ENCODE data around the gene PPIH. TPM values are rescaled to one million over a fixed set of nuclear protein-coding genes. Genes with fewer than 3 reads are reported as not detected.
"Not testable (repeated sequence)": the region's sequence is repeated elsewhere in the genome, so short reads cannot be mapped to it uniquely, and the experiment has no call there.

PPIH gene
- total RNA-seq, 1 experiment from 2014 or later, result 75.7 TPM

DNA sequence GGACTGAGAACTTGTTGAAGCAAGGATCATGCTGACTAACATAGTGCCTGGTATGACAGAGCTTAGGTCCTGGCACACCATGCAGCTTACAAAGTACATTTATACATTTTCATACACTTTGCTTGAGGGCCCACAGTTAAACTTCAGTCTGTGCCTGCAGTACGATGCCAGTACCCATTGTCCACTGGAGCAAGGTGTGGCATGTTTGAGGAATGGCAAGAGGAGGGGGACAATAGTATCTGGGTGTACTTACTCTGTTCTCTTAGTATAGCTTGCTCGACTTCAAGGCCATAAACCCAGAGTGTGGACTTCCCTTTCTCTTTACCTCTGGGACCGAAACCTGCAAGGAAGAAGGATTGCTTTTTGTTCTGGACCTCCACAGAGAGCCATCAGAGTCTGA is 17.2 kb downstream of the PPIH start:
- DNase-seq, result no peak
- Histone ChIP-seq H3K36me3 (replicated peaks; ENCODE audit: control insufficient read depth, insufficient read depth, low read length) (peaks cover 8% of the 10 kb centered on the region), H3K27me3 (ENCODE audit: control insufficient read depth, insufficient read depth, low read length) (no peaks in the 10 kb centered on the region), H3K4me3 (ENCODE audit: insufficient read depth, low read depth, low read length) (no peak overlapping the region)

- H3K27me3 ChIP-seq (ENCODE audit: control insufficient read depth, insufficient read depth, low read length), result no peaks in the 10 kb centered on the region
- H3K36me3 ChIP-seq (replicated peaks; ENCODE audit: control insufficient read depth, insufficient read depth, low read length), result peaks cover 8% of the 10 kb centered on the region
- DNase-seq, result no peak
- no peak overlapping the region for H3K4me3 ChIP-seq (ENCODE audit: insufficient read depth, low read depth, low read length)
These were observed 18.4 kb downstream of the PPIH start for GRCh38 chr1:42676534-42677087.

DNA sequence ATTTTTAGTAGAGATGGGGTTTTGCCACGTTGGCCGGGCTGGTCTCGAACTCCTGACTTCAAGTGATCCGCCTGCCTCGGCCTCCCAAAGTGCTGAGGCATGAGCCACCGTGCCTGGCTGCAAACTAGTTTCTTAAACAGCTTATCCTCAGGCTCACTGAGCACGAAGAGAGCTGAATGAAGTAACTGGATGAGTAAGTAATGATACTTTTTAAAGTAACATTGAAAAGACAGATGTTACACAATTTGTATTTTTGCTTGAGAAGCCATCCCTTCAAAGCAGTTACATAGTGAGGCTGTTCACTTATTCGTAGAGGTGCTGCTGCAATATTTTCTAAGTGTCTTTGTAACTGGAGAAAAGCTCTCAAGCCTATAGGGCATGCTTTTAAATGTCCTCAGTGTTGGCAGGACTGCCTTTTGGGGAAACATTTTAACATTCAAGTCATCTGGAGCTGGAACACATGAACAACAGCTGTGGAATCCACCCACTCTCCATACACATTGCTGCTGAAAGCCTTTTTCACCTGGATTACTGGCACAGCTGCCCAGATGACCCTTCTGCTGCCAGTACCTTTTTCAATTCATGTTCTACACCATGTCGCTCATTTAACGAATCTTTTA is 21.3 kb downstream of the PPIH start:
- H3K4me3 ChIP-seq (ENCODE audit: insufficient read depth, low read depth, low read length), result no peak overlapping the region
- no peak for DNase-seq
- H3K27me3 ChIP-seq (ENCODE audit: control insufficient read depth, insufficient read depth, low read length), result no peaks in the 10 kb centered on the region
- peaks cover 12% of the 10 kb centered on the region for H3K36me3 ChIP-seq (replicated peaks; ENCODE audit: control insufficient read depth, insufficient read depth, low read length)

- Histone ChIP-seq H3K36me3 (replicated peaks; ENCODE audit: control insufficient read depth, insufficient read depth, low read length) (peaks cover 10% of the 10 kb centered on the region), H3K27me3 (ENCODE audit: control insufficient read depth, insufficient read depth, low read length) (no peaks in the 10 kb centered on the region), H3K4me3 (ENCODE audit: insufficient read depth, low read depth, low read length) (no peak overlapping the region)
- DNase-seq, result no peak
These were observed 21.8 kb downstream of the PPIH start for GRCh38 chr1:42680055-42680454.

- Histone ChIP-seq H3K4me3 (ENCODE audit: insufficient read depth, low read depth, low read length) (peak overlapping the region; percentile 97), H3K36me3 (replicated peaks; ENCODE audit: control insufficient read depth, insufficient read depth, low read length) (peaks cover 6% of the 10 kb centered on the region), H3K27me3 (ENCODE audit: control insufficient read depth, insufficient read depth, low read length) (no peaks in the 10 kb centered on the region)
- peak; percentile 17 for DNase-seq
These were observed 22.9 kb downstream of the PPIH start for GRCh38 chr1:42680921-42681683.

- H3K27me3 ChIP-seq (ENCODE audit: control insufficient read depth, insufficient read depth, low read length), result no peaks in the 10 kb centered on the region
- DNase-seq, result peak; percentile 98
- peaks cover 6% of the 10 kb centered on the region for H3K36me3 ChIP-seq (replicated peaks; ENCODE audit: control insufficient read depth, insufficient read depth, low read length)
- peak within 1 kb of the TSS; percentile 97 for H3K4me3 ChIP-seq (ENCODE audit: insufficient read depth, low read depth, low read length)
These were observed 23.7 kb downstream of the PPIH start, which contains the start of gene YBX1 for GRCh38 chr1:42681741-42682483. YBX1 (plus strand) TSS chr1:42682418; CDS start chr1:42682566, 148 bp downstream.

DNA sequence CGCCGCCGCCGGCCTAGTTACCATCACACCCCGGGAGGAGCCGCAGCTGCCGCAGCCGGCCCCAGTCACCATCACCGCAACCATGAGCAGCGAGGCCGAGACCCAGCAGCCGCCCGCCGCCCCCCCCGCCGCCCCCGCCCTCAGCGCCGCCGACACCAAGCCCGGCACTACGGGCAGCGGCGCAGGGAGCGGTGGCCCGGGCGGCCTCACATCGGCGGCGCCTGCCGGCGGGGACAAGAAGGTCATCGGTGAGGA is 24.2 kb downstream of the PPIH start:
- not testable (repeated sequence) for DNase-seq; H3K27me3 ChIP-seq (ENCODE audit: control insufficient read depth, insufficient read depth, low read length); H3K36me3 ChIP-seq (replicated peaks; ENCODE audit: control insufficient read depth, insufficient read depth, low read length)
- peak overlapping the region; percentile 97 for H3K4me3 ChIP-seq (ENCODE audit: insufficient read depth, low read depth, low read length)

- DNase-seq, result peak; percentile 95
- peaks cover 6% of the 10 kb centered on the region for H3K36me3 ChIP-seq (replicated peaks; ENCODE audit: control insufficient read depth, insufficient read depth, low read length)
- H3K4me3 ChIP-seq (ENCODE audit: insufficient read depth, low read depth, low read length), result peak overlapping the region; percentile 97
- no peaks in the 10 kb centered on the region for H3K27me3 ChIP-seq (ENCODE audit: control insufficient read depth, insufficient read depth, low read length)
These were observed 24.7 kb downstream of the PPIH start for GRCh38 chr1:42682739-42683531.

DNA sequence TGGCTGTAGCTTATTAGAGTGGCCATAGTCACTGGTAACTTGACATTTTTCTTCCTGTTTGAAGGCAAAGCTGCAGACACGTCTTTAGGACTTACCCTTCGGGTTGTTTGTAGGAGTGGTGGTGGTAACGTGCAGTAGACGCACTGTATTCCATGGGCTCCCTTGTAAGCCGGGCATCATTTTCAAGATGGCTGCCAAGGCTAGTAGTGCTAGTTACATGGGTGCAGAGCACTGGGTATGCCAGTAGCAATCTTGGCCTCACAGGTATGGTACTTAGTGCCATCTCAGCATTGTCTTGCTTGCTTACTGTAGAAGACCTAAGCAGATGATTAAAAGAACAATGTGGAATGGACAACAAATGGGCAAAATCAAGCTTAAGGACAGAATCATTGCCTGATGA is 25.9 kb downstream of the PPIH start:
- no peaks in the 10 kb centered on the region for H3K27me3 ChIP-seq (ENCODE audit: control insufficient read depth, insufficient read depth, low read length)
- H3K36me3 ChIP-seq (replicated peaks; ENCODE audit: control insufficient read depth, insufficient read depth, low read length), result peaks cover 6% of the 10 kb centered on the region
- peak; percentile 26 for DNase-seq
- peak overlapping the region; percentile 97; the same call in 1 of the 2 replicates for H3K4me3 ChIP-seq (ENCODE audit: insufficient read depth, low read depth, low read length)

DNA sequence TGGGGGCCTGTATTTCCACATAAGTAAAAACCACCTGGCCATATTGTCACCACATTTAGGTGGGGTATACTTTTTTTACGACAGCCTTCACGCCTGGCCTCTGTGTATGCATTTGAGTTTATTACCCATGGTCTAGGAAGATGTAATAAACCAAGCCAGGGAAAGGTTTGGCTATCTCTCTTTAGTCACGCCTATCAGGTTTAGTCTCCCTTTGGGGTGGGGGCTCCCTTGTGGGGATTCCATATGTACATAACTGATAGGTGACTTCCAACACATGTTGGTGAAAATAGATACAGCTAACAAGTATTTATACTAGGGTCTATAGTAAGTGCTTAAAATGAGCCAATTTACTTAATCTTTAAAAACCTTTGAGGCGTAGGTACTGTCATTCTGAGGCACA is 28.2 kb downstream of the PPIH start:
- no peak overlapping the region for H3K4me3 ChIP-seq (ENCODE audit: insufficient read depth, low read depth, low read length)
- peaks cover 6% of the 10 kb centered on the region for H3K36me3 ChIP-seq (replicated peaks; ENCODE audit: control insufficient read depth, insufficient read depth, low read length)
- no peaks in the 10 kb centered on the region for H3K27me3 ChIP-seq (ENCODE audit: control insufficient read depth, insufficient read depth, low read length)
- DNase-seq, result no peak

DNA sequence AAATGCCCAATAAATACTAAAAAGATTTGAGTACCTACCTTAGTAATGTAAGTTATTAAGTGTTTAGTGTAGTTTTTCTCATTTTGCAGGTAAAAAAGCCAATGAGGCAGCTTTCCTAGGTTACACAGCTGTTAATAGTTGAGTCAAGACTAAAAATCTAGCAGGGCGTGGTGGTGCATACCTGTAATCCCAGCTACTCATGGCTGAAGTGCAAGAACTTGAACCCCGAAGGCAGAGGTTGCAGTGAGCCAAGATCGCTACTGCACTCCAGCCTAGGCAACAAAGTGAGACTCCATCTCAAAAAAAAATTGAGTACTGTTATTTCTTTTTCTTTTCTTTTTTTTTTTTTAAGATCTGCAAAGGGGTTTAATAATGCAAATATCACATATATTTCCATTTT is 31.7 kb downstream of the PPIH start:
- H3K4me3 ChIP-seq (ENCODE audit: insufficient read depth, low read depth, low read length), result no peak overlapping the region
- DNase-seq, result no peak
- H3K36me3 ChIP-seq (replicated peaks; ENCODE audit: control insufficient read depth, insufficient read depth, low read length), result peaks cover 4% of the 10 kb centered on the region
- no peaks in the 10 kb centered on the region for H3K27me3 ChIP-seq (ENCODE audit: control insufficient read depth, insufficient read depth, low read length)

DNA sequence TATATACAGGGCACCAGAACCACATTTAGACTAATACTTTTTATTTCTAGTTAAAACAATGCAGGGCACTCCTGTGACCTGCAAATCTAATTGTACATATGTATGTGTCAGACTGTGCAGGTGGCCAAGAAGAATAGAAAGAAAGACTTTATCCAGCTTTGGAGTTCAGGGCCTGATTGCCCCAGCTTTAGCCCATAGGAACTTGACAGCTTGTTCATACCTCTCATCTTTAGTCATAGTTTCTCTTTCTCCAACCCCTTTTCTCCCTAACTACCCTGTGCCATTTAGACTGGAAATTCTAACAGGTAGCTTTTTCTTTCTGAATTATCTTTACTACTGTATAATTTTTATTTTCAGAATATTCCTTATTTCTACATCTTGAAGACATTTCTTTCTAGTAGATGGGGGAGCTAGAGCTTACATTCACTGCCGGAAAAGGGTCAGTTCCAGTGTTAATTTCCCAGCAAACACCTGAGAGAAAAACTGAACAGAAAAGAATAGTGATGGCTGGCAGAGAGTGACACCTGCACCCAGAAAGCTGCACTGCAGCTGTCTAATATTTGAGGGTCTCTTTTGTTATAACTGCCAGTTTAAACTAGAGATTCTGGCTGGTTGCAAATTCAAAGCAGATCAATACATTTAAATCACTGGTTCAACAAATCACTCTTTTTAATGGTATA is 32.4 kb downstream of the PPIH start:
- Histone ChIP-seq H3K4me3 (ENCODE audit: insufficient read depth, low read depth, low read length) (no peak overlapping the region), H3K36me3 (replicated peaks; ENCODE audit: control insufficient read depth, insufficient read depth, low read length) (peaks cover 6% of the 10 kb centered on the region), H3K27me3 (ENCODE audit: control insufficient read depth, insufficient read depth, low read length) (no peaks in the 10 kb centered on the region)
- DNase-seq, result no peak

DNA sequence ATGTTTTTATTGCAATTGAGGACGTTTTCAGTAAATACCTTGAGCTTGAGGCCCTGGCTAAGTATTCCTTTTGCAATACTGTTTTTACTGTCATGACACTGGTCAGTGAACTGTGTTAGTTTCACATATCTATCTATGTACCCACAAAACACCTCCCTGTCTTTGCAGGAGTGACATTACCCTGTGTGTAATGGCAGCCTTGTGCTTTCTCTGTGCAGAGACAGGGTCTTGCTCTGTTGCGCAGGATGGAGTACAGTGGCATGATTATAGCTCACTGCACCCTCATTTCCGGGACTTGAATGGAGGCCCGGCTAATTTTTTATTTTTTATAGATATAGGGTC is 32.9 kb downstream of the PPIH start:
- DNase-seq, result no peak
- Histone ChIP-seq H3K27me3 (ENCODE audit: control insufficient read depth, insufficient read depth, low read length) (no peaks in the 10 kb centered on the region), H3K36me3 (replicated peaks; ENCODE audit: control insufficient read depth, insufficient read depth, low read length) (peaks cover 7% of the 10 kb centered on the region), H3K4me3 (ENCODE audit: insufficient read depth, low read depth, low read length) (no peak overlapping the region)

DNA sequence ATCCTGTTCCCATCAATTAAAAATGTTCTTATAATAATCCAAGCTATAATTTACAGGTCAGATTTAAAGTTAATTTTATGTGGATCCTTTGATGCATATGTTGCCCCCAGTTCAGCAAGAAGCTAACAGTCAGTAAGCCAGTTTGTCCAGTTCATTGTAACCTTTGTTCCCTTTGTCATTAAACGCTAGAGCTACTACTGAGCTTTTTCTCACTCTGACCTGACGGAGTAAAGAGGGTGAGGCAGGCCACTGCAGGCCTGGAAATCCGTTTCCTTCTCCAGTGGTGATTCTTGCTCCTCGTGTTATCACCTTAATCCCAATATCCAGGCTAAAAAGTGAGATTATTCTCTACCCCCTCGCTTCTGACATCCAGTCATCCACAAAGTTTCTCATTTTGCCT is 34.2 kb downstream of the PPIH start:
- H3K4me3 ChIP-seq (ENCODE audit: insufficient read depth, low read depth, low read length), result no peak overlapping the region
- H3K27me3 ChIP-seq (ENCODE audit: control insufficient read depth, insufficient read depth, low read length), result no peaks in the 10 kb centered on the region
- H3K36me3 ChIP-seq (replicated peaks; ENCODE audit: control insufficient read depth, insufficient read depth, low read length), result peaks cover 15% of the 10 kb centered on the region
- no peak for DNase-seq
